OCI-LY3 (cell line): ENCODE data around the gene ADGRE1.

Experiments used
- CTCF ChIP-seq: fragments of 200-600, 300-600 bp; sonication (generic); IDR thresholded peaks from 2 replicates; pipeline ENCODE4 v1.5.1; 2014; ENCODE audit warnings: antibody characterized with exemption, low read length, low read depth
- EZH2phosphoT487 ChIP-seq: fragments of 200-600 bp; shearing (Covaris generic); IDR thresholded peaks from 2 replicates; pipeline ENCODE4 v1.6.1; 2018; ENCODE audit warnings: antibody characterized with exemption, mixed run types, low read depth

GRCh38 chr19:6947745-6948144 lies 60.4 kb downstream of the ADGRE1 start:
- TF ChIP-seq CTCF (no peak), EZH2phosphoT487 (no peak)
